ENCODE measurements around the gene COL23A1.

- TF ChIP-seq EZH2 (IDR thresholded peaks at IDR 0.05; ENCODE audit: borderline replicate concordance) (no peak), CTCF (IDR thresholded peaks at IDR 0.05; ENCODE audit: poor library complexity) (no peak)
Observed at GRCh38 chr5:178404987-178405386, 185.2 kb downstream of the COL23A1 start.

All from hepatocyte (in vitro differentiated cells).